Body of pancreas (tissue), 4 donors: ENCODE measurements around the gene GNB1.

Experiments used
- CTCF ChIP-seq, 7 experiments: fragments of 450-650 bp in 4 of 7; fragments of 200-600 bp in 3 of 7; sonication (generic) in 3 of 7; IDR thresholded peaks; one replicate each; pipeline ENCODE4 v1.5.1; 2016 to 2019; ENCODE audit warnings: antibody characterized with exemption in 7 of 7
- POLR2A ChIP-seq, 3 donors: fragments of 450-650 bp; IDR thresholded peaks; one replicate each; pipeline ENCODE4 v1.6.1; 2016; ENCODE audit warnings: antibody characterized with exemption in 3 of 3, mild to moderate bottlenecking in 2 of 3

- TF ChIP-seq CTCF (IDR thresholded peaks at IDR 0.05) = no peak
- TF ChIP-seq POLR2A (IDR thresholded peaks at IDR 0.05) = no peak
These were observed 110.0 kb downstream of the GNB1 start for GRCh38 chr1:1780598-1781525.
